Measurements from ENCODE around the gene DEAF1.
A peak's percentile ranks its signal among the peaks of the same experiment; 100 is the strongest.

DNA sequence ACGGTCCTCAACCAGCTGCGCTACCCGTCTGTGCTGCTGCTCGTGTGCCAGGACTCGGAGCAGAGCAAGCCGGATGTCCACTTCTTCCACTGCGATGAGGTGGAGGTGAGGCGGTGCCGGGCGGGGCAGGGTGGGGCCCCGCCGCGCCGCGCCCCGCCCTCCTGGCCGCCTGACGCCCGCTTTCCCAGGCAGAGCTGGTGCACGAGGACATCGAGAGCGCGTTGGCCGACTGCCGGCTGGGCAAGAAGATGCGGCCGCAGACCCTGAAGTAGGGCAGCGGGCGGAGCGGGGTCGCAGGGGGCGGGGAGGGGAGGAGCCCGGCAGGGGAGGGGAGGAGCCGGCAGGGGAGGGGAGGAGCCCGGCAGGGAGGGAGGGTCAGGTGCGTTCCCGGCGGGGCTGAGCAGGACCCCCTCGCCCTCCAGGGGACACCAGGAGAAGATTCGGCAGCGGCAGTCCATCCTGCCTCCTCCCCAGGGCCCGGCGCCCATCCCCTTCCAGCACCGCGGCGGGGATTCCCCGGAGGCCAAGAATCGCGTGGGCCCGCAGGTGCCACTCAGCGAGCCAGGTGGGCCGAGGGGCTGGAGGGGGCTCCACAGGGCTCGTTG lies 25.7 kb upstream of the DEAF1 start:
- TF ChIP-seq, protein P1, sequence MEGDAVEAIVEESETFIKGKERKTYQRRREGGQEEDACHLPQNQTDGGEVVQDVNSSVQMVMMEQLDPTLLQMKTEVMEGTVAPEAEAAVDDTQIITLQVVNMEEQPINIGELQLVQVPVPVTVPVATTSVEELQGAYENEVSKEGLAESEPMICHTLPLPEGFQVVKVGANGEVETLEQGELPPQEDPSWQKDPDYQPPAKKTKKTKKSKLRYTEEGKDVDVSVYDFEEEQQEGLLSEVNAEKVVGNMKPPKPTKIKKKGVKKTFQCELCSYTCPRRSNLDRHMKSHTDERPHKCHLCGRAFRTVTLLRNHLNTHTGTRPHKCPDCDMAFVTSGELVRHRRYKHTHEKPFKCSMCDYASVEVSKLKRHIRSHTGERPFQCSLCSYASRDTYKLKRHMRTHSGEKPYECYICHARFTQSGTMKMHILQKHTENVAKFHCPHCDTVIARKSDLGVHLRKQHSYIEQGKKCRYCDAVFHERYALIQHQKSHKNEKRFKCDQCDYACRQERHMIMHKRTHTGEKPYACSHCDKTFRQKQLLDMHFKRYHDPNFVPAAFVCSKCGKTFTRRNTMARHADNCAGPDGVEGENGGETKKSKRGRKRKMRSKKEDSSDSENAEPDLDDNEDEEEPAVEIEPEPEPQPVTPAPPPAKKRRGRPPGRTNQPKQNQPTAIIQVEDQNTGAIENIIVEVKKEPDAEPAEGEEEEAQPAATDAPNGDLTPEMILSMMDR (conservative IDR thresholded peaks at IDR 0.05; ENCODE audit: low read depth in 2 of 2): no peak
- TF ChIP-seq POLR2AphosphoS5 (IDR thresholded peaks at IDR 0.05; ENCODE audit: low read depth): peak; percentile 67

Data from GM23338 (cell line).